ENCODE data around the gene ASPHD1.

The ASPHD1 gene

GRCh38 chr16:29943846-29944799 lies 43.8 kb downstream of the ASPHD1 start:
- no peak for DNase-seq

DNA sequence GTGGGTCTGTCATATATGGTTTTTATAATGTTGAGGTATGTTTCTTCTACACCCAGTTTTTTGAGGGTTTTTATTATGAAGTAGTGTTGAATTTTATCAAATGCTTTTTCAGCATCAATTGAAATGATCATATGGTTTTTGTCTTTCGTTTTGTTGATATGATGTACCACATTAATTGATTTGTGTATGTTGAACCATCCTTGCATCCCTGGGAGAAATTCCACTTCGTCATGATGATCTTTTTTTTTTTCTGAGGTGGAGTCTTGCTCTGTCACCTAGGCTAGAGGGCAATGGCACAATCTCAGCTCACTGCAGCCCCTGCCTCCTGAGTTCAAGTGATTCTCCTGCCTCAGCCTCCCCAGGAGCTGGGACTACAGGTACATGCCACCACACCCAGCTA lies 47.6 kb downstream of the ASPHD1 start:
- DNase-seq = no peak

DNA sequence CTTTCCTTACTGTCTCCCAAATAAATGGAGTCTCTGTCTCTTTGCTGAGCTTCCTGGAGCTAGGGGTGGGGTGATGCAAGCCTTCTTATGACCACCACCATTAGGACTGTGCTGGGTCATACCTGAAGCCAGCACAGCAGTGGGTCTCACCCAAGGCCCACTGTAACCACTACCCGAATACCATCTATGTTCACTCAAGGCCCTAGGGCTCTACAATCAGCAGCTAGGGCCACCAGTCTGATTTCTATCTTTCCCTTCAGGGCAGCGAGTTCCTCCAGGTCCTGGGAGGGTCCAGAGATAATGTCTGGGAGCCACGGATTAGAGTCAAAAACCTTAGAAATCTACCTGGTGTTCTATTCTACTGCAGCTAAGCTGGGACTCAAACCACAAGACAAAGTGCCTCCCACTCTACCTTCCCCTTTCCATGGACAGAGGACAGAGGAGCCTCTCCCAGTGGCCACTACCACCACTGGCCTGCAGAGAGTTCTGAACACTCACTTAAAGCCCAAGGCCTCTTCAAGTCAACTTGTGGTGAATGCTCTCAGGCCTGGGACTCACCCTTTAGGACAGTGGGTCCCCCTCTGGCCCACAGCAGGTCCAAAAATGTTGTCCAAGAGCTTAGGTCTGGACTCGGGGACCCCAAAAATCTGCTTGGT lies 50.6 kb downstream of the ASPHD1 start:
- no peak for DNase-seq

DNA sequence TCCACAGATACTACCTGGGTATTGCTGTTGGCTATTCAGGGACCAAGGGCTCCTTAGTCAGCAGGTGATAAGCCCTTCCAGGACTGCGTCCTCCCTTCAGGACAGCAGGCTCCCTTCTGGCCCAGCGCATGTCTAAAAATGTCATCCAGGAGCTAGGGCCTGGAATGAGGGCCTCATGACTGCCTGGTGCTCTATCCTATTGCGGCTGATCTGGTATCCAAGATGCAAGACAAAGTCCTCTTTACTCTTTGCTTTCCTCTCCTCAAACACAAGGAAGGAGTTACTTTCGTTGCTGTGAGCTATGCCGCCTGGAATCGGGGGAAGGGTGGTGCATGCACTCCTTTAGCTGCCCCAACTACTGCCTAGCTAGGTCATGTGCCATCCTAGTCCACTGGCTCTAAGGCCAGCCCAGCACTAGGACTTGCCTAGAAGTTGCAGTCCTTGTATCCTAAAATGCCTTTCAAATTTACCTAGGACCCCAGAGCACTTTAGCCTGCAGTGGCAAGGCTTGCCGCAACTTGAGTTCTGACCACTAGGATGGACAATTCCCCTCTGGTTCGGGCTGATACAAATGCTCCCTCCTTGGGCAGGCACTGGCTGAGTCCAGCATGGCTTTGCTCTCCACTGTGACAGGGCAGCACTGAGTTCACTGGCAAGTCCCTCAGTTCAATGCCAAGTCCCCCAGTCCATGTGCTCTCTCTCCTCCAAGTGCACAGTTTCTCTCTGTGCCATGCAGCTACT lies 51.5 kb downstream of the ASPHD1 start:
- no peak for DNase-seq

All from NCI-H1694 (cell line).